SK-N-SH (cell line): ENCODE measurements around the gene PEX14.

Experiments used
- NRF1 ChIP-seq: IDR thresholded peaks from 2 replicates; pipeline ENCODE4 v1.6.1; 2012; ENCODE audit warnings: low read depth, mild to moderate bottlenecking, low read length
- SMC3 ChIP-seq: IDR thresholded peaks from 2 replicates; pipeline ENCODE4 v1.6.1; 2012; ENCODE audit warnings: low read depth, low read length, improper control_type of control experiment
- TF ChIP-seq, protein P1 (sequence below): fragments of 200-600 bp; sonication (generic); IDR thresholded peaks from 2 replicates; pipeline ENCODE4 v1.6.1; 2017; ENCODE audit warnings: antibody characterized with exemption, mild to moderate bottlenecking, moderate library complexity
- TF ChIP-seq, protein P2 (sequence below): IDR thresholded peaks from 2 replicates; pipeline ENCODE4 v1.4.0; 2012; ENCODE audit warnings: low read depth, borderline replicate concordance

DNA sequence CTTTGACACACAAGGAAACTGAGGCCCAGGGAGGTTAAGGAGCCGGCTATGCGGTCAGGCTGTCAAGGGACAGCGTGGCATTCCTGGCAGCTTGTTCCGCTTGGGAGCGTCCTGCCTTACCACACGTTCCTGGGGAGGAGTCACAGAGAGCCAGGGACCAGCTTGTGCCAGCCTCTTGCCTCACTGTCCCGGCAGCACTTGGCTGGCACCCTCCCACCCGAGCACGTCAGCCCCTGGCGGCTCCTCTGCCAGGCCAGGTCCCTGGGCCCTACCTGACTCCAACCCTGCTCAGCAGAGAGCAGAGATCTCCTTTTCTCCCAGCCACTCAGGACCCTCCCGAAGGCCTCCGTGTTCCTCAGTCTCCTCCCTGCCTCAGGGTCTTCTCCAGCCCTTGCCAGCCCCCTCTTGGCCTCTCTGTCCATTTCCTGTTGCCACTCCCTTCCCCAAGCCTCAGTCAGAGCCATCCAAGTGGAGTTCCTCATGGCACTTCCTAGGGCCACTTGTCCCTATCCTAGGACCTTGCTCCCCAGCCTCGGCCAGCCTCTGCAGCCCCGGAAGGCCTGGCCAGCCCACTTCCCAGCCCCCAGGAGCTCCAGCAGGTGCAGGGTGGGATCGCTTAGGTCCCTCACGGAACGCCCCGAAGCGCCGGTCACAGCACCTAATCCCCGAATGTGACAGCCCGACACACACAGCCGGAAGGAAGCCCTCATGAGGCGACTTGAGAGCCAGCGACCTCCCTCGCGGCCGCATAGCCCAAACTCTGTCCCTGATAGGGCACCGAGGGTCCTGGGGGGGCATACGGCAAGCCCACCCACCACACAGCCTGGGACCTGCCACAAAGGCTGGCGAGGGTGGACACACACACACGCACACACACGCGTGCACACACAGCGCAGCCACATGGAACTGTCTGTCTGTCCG, 191.4 kb downstream of the PEX14 start:
- no peak for TF ChIP-seq NRF1
- TF ChIP-seq, protein P1, sequence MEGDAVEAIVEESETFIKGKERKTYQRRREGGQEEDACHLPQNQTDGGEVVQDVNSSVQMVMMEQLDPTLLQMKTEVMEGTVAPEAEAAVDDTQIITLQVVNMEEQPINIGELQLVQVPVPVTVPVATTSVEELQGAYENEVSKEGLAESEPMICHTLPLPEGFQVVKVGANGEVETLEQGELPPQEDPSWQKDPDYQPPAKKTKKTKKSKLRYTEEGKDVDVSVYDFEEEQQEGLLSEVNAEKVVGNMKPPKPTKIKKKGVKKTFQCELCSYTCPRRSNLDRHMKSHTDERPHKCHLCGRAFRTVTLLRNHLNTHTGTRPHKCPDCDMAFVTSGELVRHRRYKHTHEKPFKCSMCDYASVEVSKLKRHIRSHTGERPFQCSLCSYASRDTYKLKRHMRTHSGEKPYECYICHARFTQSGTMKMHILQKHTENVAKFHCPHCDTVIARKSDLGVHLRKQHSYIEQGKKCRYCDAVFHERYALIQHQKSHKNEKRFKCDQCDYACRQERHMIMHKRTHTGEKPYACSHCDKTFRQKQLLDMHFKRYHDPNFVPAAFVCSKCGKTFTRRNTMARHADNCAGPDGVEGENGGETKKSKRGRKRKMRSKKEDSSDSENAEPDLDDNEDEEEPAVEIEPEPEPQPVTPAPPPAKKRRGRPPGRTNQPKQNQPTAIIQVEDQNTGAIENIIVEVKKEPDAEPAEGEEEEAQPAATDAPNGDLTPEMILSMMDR = no peak
- TF ChIP-seq, protein P2, sequence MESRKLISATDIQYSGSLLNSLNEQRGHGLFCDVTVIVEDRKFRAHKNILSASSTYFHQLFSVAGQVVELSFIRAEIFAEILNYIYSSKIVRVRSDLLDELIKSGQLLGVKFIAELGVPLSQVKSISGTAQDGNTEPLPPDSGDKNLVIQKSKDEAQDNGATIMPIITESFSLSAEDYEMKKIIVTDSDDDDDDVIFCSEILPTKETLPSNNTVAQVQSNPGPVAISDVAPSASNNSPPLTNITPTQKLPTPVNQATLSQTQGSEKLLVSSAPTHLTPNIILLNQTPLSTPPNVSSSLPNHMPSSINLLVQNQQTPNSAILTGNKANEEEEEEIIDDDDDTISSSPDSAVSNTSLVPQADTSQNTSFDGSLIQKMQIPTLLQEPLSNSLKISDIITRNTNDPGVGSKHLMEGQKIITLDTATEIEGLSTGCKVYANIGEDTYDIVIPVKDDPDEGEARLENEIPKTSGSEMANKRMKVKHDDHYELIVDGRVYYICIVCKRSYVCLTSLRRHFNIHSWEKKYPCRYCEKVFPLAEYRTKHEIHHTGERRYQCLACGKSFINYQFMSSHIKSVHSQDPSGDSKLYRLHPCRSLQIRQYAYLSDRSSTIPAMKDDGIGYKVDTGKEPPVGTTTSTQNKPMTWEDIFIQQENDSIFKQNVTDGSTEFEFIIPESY = no peak
- TF ChIP-seq SMC3 = no peak
